SK-N-SH treated with all-trans-retinoic acid at 6 μM for 48 hours (cell line): ENCODE data around the gene SPTB.
A peak's percentile ranks its signal among the peaks of the same experiment; 100 is the strongest.

Source experiments
- ATAC-seq: fragments of 200-7000 bp; cut with Tn5 transposase; 3 replicates; pipeline ENCODE4 v1.9.1; 2020; ENCODE audit warnings: mild to moderate bottlenecking, moderate library complexity
- ARNTL ChIP-seq: fragments of 450-650 bp; formaldehyde crosslinking; IDR thresholded peaks from 2 replicates; pipeline ENCODE4 v1.5.0; 2020; ENCODE audit warnings: low read depth, mild to moderate bottlenecking, moderate library complexity, borderline replicate concordance
- BACH2 ChIP-seq: fragments of 250-450 bp; sonication (Bioruptor Pico); IDR thresholded peaks from 2 replicates; pipeline ENCODE4 v1.9.0; 2021; ENCODE audit warnings: mild to moderate bottlenecking, borderline replicate concordance
- ESRRG ChIP-seq: fragments of 250-450 bp; sonication (Bioruptor Pico); IDR thresholded peaks from 2 replicates; pipeline ENCODE4 v1.6.1; 2021; ENCODE audit warnings: mild to moderate bottlenecking
- ISL1 ChIP-seq: fragments of 250-450 bp; sonication (Bioruptor Pico); IDR thresholded peaks from 2 replicates; pipeline ENCODE4 v2.1.2; 2022; ENCODE audit warnings: mild to moderate bottlenecking, moderate library complexity
- PPARA ChIP-seq: fragments of 250-450 bp; sonication (Bioruptor Pico); IDR thresholded peaks from 2 replicates; pipeline ENCODE4 v1.5.0; 2020; ENCODE audit warnings: mild to moderate bottlenecking, borderline replicate concordance
- RARB ChIP-seq: fragments of 250-450 bp; sonication (Bioruptor Pico); IDR thresholded peaks from 2 replicates; pipeline ENCODE4 v1.8.0; 2021; ENCODE audit warnings: mild to moderate bottlenecking, moderate library complexity
- SNAI2 ChIP-seq: fragments of 250-450 bp; sonication (Bioruptor Pico); IDR thresholded peaks from 2 replicates; pipeline ENCODE4 v1.5.0; 2020; ENCODE audit warnings: mild to moderate bottlenecking, moderate library complexity
- ZC3H10 ChIP-seq: fragments of 250-450 bp; sonication (Bioruptor Pico); IDR thresholded peaks from 2 replicates; pipeline ENCODE4 v1.5.1; 2021; ENCODE audit warnings: mild to moderate bottlenecking, moderate library complexity
- ZFP30 ChIP-seq: fragments of 450-650 bp; formaldehyde crosslinking; IDR thresholded peaks from 2 replicates; pipeline ENCODE4 v1.5.0; 2022; ENCODE audit warnings: mild to moderate bottlenecking, moderate library complexity
- ZNF70 ChIP-seq: fragments of 450-650 bp; formaldehyde crosslinking; IDR thresholded peaks from 2 replicates; pipeline ENCODE4 v1.5.0; 2020; ENCODE audit warnings: mild to moderate bottlenecking, moderate library complexity
- ZNF8 ChIP-seq: fragments of 450-650 bp; formaldehyde crosslinking; IDR thresholded peaks from 2 replicates; pipeline ENCODE4 v1.5.0; 2020; ENCODE audit warnings: mild to moderate bottlenecking, moderate library complexity
- TF ChIP-seq, protein P1 (sequence below): fragments of 250-450 bp; sonication (Bioruptor Pico); IDR thresholded peaks from 2 replicates; pipeline ENCODE4 v1.8.0; 2021; ENCODE audit warnings: low read depth, mild to moderate bottlenecking, moderate library complexity, borderline replicate concordance
- TF ChIP-seq, protein P2 (sequence below): fragments of 250-450 bp; sonication (Bioruptor Pico); IDR thresholded peaks from 2 replicates; pipeline ENCODE4 v1.8.0; 2020; ENCODE audit warnings: mild to moderate bottlenecking, moderate library complexity, borderline replicate concordance
- TF ChIP-seq, protein P3 (sequence below): fragments of 250-450 bp; sonication (Bioruptor Pico); IDR thresholded peaks from 2 replicates; pipeline ENCODE4 v1.5.1; 2020; ENCODE audit warnings: low read depth, mild to moderate bottlenecking, moderate library complexity
- TF ChIP-seq, protein P4 (sequence below): fragments of 250-450 bp; sonication (Bioruptor Pico); IDR thresholded peaks from 2 replicates; pipeline ENCODE4 v1.5.0; 2020; ENCODE audit warnings: mild to moderate bottlenecking, moderate library complexity

Gene SPTB

DNA sequence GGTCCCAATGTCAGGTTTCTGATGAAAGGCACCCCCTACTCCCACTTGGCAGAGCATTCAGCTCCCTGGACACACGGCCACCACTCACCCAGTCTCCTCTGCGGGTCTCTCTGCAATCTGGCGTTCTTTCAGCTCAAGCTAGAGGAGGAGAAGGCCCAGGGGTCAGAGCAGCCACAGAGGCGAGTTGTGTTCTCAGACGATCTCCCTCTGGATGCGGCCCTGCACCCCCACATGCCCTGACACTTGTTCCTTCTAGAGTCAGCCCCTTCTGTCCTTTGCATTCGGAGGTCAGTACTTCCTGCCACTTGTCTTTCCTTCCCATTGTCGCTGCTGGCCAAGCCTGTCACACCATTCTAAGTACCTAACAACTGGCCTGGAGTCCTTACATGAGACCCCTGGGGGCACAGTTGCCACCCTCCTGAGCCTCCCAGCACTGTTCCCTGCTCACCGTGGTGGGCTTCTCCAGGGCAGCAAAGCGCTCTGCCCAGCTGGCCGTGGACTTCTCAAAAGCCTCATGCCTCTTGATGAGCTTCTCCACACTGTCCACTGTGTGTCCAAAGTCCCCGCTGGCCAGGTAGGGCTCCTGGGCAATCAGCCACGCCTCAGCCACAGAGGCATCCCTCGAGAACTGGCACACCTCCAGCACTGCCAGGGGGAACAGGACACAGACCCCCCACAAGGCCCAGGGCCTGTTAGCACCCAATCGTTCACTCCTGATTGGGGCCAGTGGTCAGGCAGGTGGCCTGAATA, 112.3 kb downstream of the SPTB start:
- no peak for ATAC-seq
- TF ChIP-seq, protein P1, sequence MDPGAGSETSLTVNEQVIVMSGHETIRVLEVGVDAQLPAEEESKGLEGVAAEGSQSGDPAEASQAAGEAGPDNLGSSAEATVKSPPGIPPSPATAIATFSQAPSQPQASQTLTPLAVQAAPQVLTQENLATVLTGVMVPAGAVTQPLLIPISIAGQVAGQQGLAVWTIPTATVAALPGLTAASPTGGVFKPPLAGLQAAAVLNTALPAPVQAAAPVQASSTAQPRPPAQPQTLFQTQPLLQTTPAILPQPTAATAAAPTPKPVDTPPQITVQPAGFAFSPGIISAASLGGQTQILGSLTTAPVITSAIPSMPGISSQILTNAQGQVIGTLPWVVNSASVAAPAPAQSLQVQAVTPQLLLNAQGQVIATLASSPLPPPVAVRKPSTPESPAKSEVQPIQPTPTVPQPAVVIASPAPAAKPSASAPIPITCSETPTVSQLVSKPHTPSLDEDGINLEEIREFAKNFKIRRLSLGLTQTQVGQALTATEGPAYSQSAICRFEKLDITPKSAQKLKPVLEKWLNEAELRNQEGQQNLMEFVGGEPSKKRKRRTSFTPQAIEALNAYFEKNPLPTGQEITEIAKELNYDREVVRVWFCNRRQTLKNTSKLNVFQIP: no peak
- TF ChIP-seq BACH2 (CRISPR knock-in tag) (no peak), ISL1 (CRISPR knock-in tag) (no peak), SNAI2 (CRISPR knock-in tag) (no peak), RARB (CRISPR knock-in tag) (no peak), ZNF8 (CRISPR knock-in tag) (no peak), ZNF70 (CRISPR knock-in tag) (no peak), ESRRG (no peak), ARNTL (no peak)
- TF ChIP-seq, protein P2, sequence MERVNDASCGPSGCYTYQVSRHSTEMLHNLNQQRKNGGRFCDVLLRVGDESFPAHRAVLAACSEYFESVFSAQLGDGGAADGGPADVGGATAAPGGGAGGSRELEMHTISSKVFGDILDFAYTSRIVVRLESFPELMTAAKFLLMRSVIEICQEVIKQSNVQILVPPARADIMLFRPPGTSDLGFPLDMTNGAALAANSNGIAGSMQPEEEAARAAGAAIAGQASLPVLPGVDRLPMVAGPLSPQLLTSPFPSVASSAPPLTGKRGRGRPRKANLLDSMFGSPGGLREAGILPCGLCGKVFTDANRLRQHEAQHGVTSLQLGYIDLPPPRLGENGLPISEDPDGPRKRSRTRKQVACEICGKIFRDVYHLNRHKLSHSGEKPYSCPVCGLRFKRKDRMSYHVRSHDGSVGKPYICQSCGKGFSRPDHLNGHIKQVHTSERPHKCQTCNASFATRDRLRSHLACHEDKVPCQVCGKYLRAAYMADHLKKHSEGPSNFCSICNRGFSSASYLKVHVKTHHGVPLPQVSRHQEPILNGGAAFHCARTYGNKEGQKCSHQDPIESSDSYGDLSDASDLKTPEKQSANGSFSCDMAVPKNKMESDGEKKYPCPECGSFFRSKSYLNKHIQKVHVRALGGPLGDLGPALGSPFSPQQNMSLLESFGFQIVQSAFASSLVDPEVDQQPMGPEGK: no peak
- TF ChIP-seq, protein P3, sequence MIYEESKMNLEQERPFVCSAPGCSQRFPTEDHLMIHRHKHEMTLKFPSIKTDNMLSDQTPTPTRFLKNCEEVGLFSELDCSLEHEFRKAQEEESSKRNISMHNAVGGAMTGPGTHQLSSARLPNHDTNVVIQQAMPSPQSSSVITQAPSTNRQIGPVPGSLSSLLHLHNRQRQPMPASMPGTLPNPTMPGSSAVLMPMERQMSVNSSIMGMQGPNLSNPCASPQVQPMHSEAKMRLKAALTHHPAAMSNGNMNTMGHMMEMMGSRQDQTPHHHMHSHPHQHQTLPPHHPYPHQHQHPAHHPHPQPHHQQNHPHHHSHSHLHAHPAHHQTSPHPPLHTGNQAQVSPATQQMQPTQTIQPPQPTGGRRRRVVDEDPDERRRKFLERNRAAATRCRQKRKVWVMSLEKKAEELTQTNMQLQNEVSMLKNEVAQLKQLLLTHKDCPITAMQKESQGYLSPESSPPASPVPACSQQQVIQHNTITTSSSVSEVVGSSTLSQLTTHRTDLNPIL (CRISPR knock-in tag): no peak
- TF ChIP-seq, all 23 proteins: peak for 0

DNA sequence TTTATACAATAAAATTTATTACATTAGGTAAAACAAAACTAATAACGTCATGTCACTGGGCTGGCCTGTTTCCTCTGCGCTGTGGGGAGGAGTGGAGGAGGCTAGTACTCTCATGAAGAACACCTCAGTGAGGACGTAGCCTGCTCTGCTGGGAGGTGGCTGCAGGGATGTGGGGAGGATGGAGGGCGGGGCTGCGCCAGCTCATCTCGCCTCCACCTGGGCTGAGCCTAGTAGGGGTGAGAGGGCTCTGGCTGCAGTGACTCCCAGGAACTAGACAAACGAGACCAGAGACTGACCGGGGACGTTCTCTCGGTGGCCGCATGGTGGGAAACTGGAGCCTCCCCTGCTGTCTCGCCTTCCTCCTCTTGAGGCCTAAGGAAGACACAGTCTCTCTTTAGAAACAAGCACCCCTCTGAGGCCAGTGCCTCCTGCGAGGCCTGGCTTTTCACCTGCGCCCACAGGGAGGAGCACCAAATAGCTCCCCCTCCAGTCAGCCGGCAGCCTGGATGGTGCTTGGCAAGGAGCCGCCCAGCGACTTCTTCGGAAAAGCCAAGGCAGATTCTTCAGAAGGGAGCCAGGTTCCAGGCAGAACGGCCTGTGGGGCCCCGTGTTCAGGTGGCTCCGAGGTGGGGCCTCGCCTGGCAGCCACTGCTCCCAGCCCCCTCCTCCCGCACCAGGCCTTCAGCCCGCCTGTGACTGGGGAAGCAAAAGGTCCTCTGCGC, 113.1 kb downstream of the SPTB start:
- ATAC-seq: no peak

DNA sequence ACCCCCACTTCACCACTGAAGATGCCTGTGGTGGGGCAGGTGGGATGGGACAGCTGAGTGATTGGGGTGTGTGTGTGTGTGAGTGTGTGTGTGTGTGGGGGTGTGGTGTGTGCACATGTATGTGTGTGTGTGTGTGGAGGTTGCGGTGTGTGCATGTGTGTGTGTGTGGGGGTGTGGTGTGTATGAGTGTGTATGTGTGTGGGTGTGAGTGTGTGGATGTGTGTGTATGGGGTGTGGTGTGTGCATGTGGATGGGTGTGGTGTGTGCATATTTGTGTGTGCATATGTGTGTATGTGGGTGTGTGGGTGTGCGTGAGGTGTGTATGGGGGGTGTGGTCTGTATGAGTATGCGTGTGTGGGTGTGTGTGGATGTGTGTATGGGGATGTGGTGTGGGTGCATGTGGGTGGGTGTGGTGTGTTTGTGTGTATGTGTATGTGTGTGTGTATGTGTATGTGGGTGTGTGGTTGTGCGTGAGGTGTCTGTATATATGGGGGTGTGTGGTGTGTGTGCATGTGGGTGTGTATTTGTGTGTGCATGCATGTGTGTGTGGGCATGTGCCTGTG, 113.9 kb downstream of the SPTB start:
- ATAC-seq: no peak
- TF ChIP-seq ARNTL: no peak
- TF ChIP-seq, protein P4, sequence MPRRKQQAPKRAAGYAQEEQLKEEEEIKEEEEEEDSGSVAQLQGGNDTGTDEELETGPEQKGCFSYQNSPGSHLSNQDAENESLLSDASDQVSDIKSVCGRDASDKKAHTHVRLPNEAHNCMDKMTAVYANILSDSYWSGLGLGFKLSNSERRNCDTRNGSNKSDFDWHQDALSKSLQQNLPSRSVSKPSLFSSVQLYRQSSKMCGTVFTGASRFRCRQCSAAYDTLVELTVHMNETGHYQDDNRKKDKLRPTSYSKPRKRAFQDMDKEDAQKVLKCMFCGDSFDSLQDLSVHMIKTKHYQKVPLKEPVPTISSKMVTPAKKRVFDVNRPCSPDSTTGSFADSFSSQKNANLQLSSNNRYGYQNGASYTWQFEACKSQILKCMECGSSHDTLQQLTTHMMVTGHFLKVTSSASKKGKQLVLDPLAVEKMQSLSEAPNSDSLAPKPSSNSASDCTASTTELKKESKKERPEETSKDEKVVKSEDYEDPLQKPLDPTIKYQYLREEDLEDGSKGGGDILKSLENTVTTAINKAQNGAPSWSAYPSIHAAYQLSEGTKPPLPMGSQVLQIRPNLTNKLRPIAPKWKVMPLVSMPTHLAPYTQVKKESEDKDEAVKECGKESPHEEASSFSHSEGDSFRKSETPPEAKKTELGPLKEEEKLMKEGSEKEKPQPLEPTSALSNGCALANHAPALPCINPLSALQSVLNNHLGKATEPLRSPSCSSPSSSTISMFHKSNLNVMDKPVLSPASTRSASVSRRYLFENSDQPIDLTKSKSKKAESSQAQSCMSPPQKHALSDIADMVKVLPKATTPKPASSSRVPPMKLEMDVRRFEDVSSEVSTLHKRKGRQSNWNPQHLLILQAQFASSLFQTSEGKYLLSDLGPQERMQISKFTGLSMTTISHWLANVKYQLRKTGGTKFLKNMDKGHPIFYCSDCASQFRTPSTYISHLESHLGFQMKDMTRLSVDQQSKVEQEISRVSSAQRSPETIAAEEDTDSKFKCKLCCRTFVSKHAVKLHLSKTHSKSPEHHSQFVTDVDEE: no peak
- TF ChIP-seq ZC3H10 (CRISPR knock-in tag): no peak
- TF ChIP-seq, protein P2: no peak
- no peak for TF ChIP-seq ISL1 (CRISPR knock-in tag)
- TF ChIP-seq BACH2 (CRISPR knock-in tag): no peak
- no peak for TF ChIP-seq SNAI2 (CRISPR knock-in tag)
- no peak for TF ChIP-seq ZNF70 (CRISPR knock-in tag)
- TF ChIP-seq PPARA (CRISPR knock-in tag): no peak
- TF ChIP-seq RARB (CRISPR knock-in tag): no peak
- TF ChIP-seq ZFP30 (CRISPR knock-in tag): no peak

More for the DNA sequence above, 113.1 kb downstream of the SPTB start:
- TF ChIP-seq ZNF70 (CRISPR knock-in tag) (0 out of 2 replicates have a peak, but pooled peaks have one; percentile 23), ZC3H10 (CRISPR knock-in tag) (no peak), ARNTL (no peak)
